Panc1 (cell line): ENCODE measurements around the gene APBB1IP. TPM values are rescaled to one million over a fixed set of nuclear protein-coding genes. Genes with fewer than 3 reads are reported as not detected.
A peak's percentile ranks its signal among the peaks of the same experiment; 100 is the strongest.
"Not testable (repeated sequence)": the region's sequence is repeated elsewhere in the genome, so short reads cannot be mapped to it uniquely, and the experiment has no call there.

Experiments
- ATAC-seq: fragments of 200-7000 bp; cut with Tn5 transposase; 2 replicates; pipeline ENCODE4 v1.9.1; 2020; ENCODE audit warnings: mild to moderate bottlenecking, moderate library complexity
- BruUV-seq: library from RNA; stranded (reverse); fragments of 400-500 nt; replicated peaks from 2 replicates; lab custom pipeline; 2021; lab: Mats Ljungman, UMichigan
- CTCF ChIA-PET: fragments of 300-600 bp; sonication (Branson Sonifier 250); formaldehyde crosslinking; loops from one replicate; lab custom pipeline; 2022; ENCODE audit warnings: antibody characterized with exemption; lab: Charles Lee
- POLR2A ChIA-PET: fragments of 300-600 bp; sonication (Branson Sonifier 250); formaldehyde crosslinking; loops from one replicate; lab custom pipeline; 2022; ENCODE audit warnings: antibody characterized with exemption; lab: Charles Lee
- DNase-seq: peaks from one replicate; pipeline ENCODE4 v3.0.0-alpha.2; 2010; ENCODE audit warnings: low read depth, low spot score
- H3K27ac ChIP-seq: 2 replicates; pipeline ENCODE4 v1.5.1; 2011; ENCODE audit warnings: mild to moderate bottlenecking, low read length, inconsistent platforms
- H3K27me3 ChIP-seq: fragments of 200-500 bp; sonication (Bioruptor generic); 2 replicates; pipeline ENCODE4 v1.6.0; 2014; ENCODE audit warnings: low read length, inconsistent platforms; ENCODE audit not compliant: control insufficient read depth, insufficient read depth
- H3K36me3 ChIP-seq: fragments of 200-500 bp; sonication (Bioruptor generic); 2 replicates; pipeline ENCODE4 v1.5.1; 2014; ENCODE audit warnings: inconsistent platforms, mild to moderate bottlenecking, low read length, moderate library complexity; ENCODE audit not compliant: control insufficient read depth, insufficient read depth
- H3K4me1 ChIP-seq: 2 replicates; pipeline ENCODE4 v1.5.1; 2011; ENCODE audit warnings: inconsistent platforms, mild to moderate bottlenecking, low read length, moderate library complexity; ENCODE audit not compliant: control insufficient read depth, insufficient read depth
- H3K4me3 ChIP-seq, 2 experiments: 2 replicates each; pipeline ENCODE4 v1.5.1; 2011 to 2012; ENCODE audit warnings: low read depth in 2 of 2, low read length in 2 of 2, mild to moderate bottlenecking in 2 of 2, inconsistent platforms in 1 of 2, moderate library complexity in 1 of 2
- H3K9me3 ChIP-seq: fragments of 200-500 bp; sonication (Bioruptor generic); 2 replicates; pipeline ENCODE4 v1.5.1; 2014; ENCODE audit warnings: low read depth, mild to moderate bottlenecking, inconsistent platforms, low read length, moderate library complexity; ENCODE audit not compliant: control insufficient read depth, insufficient read depth
- POLR2AphosphoS5 ChIP-seq: IDR thresholded peaks from 2 replicates; pipeline ENCODE4 v1.6.1; 2012; ENCODE audit warnings: mild to moderate bottlenecking, low read depth, low read length, moderate library complexity
- SIN3A ChIP-seq: IDR thresholded peaks from 2 replicates; pipeline ENCODE4 v1.6.1; 2012; ENCODE audit warnings: low read depth, mild to moderate bottlenecking, low read length, moderate library complexity, borderline replicate concordance; ENCODE audit not compliant: insufficient read depth
- TCF7L2 ChIP-seq: IDR thresholded peaks from 2 replicates; pipeline ENCODE4 v1.6.1; 2011; ENCODE audit warnings: mild to moderate bottlenecking, low read depth, low read length, inconsistent platforms
- in situ Hi-C: cut with HindIII; loops from 2 replicates; pipeline ENCODE4 v1.10.0; 2016; ENCODE audit warnings: low sequenced_read_pairs, low pct_unique_long_range_greater_than_20kb
- intact Hi-C: fragments of 100-400 bp; cut with micrococcal nuclease; formaldehyde crosslinking; loops from one replicate; pipeline ENCODE4 v1.10.0; 2022; ENCODE audit not compliant: unreplicated experiment
- total RNA-seq: library from RNA; stranded (reverse); gene quantifications from one replicate; pipeline ENCODE4 v1.2.1, GENCODE V29; 2021; ENCODE audit not compliant: unreplicated experiment
- TF ChIP-seq, protein P1 (sequence below): fragments of 450-650 bp; IDR thresholded peaks from 2 replicates; pipeline ENCODE4 v1.5.1; 2017; ENCODE audit warnings: mild to moderate bottlenecking
- TF ChIP-seq, protein P2 (sequence below), 2 experiments: IDR thresholded peaks; 2 replicates each; pipeline ENCODE4 v1.6.1; 2011 to 2012; ENCODE audit warnings: low read depth in 2 of 2, control low read depth in 1 of 2, low read length in 1 of 2, mild to moderate bottlenecking in 1 of 2, moderate library complexity in 1 of 2; ENCODE audit not compliant: insufficient read depth in 1 of 2

APBB1IP gene
- total RNA-seq, 1 experiment from 2014 or later = 0.21 TPM

DNA sequence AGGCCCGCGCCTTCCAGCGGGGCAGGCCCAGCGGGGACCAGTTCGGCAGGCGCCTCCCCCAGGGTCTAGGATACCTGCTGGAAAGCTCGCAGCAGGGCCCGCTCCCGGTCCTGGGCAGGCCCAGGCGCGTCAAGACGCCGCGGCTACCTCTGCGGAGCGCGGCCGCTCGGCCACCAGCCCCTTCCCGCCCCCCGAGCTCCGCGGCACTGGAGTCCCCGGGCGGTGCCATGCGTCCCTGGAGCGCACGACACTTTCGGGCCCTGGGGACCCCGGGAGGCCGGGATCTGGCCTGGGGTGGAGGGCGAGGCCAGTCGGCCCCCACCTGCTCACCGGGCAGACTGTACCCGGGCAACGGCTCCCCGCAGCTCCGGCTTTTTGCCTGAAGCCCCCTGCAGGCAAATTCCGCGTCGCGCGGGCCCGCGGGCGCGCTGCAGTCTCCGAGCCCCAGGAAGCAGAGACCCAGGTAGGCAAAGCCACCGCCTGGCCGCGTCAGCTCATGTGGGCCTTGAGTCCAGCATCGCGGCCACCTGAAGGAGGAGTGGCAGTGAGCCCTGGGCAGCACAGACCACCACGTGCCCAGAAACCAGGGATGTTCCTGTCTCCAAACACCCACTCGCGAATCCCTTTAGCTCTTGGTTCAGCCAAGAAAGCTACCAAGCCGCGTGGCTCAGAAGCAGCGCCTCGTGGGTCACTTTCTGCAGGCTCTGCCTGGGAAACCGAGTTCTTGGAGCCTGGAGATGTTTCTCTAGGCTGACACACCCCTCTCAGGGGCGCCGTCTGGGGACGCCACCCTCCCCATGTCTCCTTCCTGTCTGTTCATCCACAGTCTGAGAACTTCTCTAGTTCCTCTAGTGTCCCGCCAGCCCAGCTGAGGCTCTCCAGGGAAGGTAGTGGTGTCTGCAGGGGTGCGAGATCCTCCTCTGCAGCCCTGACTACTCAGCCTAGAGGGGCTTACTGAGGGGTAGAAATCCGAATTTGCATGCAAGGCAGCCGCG lies 46.1 kb upstream of the APBB1IP start:
- H3K27ac ChIP-seq = no peak overlapping the region
- H3K4me1 ChIP-seq = no peaks in the 10 kb centered on the region
- DNase-seq (no peak), ATAC-seq (no peak)
- POLR2A ChIA-PET = no interaction called here
- H3K9me3 ChIP-seq = no peaks in the 10 kb centered on the region
- no TSS peak for BruUV-seq
- TF ChIP-seq TCF7L2 (no peak), SIN3A (no peak)
- TF ChIP-seq, protein P1, sequence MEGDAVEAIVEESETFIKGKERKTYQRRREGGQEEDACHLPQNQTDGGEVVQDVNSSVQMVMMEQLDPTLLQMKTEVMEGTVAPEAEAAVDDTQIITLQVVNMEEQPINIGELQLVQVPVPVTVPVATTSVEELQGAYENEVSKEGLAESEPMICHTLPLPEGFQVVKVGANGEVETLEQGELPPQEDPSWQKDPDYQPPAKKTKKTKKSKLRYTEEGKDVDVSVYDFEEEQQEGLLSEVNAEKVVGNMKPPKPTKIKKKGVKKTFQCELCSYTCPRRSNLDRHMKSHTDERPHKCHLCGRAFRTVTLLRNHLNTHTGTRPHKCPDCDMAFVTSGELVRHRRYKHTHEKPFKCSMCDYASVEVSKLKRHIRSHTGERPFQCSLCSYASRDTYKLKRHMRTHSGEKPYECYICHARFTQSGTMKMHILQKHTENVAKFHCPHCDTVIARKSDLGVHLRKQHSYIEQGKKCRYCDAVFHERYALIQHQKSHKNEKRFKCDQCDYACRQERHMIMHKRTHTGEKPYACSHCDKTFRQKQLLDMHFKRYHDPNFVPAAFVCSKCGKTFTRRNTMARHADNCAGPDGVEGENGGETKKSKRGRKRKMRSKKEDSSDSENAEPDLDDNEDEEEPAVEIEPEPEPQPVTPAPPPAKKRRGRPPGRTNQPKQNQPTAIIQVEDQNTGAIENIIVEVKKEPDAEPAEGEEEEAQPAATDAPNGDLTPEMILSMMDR = no peak
- TF ChIP-seq, protein P2, sequence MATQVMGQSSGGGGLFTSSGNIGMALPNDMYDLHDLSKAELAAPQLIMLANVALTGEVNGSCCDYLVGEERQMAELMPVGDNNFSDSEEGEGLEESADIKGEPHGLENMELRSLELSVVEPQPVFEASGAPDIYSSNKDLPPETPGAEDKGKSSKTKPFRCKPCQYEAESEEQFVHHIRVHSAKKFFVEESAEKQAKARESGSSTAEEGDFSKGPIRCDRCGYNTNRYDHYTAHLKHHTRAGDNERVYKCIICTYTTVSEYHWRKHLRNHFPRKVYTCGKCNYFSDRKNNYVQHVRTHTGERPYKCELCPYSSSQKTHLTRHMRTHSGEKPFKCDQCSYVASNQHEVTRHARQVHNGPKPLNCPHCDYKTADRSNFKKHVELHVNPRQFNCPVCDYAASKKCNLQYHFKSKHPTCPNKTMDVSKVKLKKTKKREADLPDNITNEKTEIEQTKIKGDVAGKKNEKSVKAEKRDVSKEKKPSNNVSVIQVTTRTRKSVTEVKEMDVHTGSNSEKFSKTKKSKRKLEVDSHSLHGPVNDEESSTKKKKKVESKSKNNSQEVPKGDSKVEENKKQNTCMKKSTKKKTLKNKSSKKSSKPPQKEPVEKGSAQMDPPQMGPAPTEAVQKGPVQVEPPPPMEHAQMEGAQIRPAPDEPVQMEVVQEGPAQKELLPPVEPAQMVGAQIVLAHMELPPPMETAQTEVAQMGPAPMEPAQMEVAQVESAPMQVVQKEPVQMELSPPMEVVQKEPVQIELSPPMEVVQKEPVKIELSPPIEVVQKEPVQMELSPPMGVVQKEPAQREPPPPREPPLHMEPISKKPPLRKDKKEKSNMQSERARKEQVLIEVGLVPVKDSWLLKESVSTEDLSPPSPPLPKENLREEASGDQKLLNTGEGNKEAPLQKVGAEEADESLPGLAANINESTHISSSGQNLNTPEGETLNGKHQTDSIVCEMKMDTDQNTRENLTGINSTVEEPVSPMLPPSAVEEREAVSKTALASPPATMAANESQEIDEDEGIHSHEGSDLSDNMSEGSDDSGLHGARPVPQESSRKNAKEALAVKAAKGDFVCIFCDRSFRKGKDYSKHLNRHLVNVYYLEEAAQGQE (IDR thresholded peaks at IDR 0.05; ENCODE audit: insufficient read depth in 1 of 2, low read depth in 2 of 2, low read length in 1 of 2) = no peak
- intact Hi-C loops = no loop called here
- CTCF ChIA-PET = no interaction called here
- in situ Hi-C loops = no loop called here
- H3K36me3 ChIP-seq = no peaks in the 10 kb centered on the region
- no peak overlapping the region for H3K4me3 ChIP-seq
- H3K27me3 ChIP-seq = no peaks in the 10 kb centered on the region

DNA sequence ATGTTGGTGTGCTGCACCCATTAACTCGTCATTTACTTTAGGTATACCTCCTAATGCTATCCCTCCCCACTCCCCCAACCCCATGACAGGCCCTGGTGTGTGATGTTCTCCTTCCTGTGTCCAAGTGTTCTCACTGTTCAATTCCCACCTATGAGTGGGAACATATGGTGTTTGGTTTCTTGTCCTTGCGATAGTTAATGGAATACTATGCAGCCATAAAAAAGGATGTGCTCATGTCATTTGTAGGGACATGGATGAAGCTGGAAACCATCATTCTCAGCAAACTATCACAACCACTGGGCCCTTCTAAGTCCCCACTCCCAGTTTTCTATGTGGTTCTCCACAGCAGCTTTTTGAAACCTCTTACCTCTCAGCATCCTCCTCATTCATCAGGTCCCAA lies 39.8 kb upstream of the APBB1IP start:
- H3K9me3 ChIP-seq, DNase-seq, CTCF ChIA-PET, ATAC-seq, in situ Hi-C loops, H3K4me1 ChIP-seq, H3K27ac ChIP-seq, BruUV-seq, H3K27me3 ChIP-seq, H3K4me3 ChIP-seq, POLR2A ChIA-PET, H3K36me3 ChIP-seq, intact Hi-C loops: not testable (repeated sequence)

DNA sequence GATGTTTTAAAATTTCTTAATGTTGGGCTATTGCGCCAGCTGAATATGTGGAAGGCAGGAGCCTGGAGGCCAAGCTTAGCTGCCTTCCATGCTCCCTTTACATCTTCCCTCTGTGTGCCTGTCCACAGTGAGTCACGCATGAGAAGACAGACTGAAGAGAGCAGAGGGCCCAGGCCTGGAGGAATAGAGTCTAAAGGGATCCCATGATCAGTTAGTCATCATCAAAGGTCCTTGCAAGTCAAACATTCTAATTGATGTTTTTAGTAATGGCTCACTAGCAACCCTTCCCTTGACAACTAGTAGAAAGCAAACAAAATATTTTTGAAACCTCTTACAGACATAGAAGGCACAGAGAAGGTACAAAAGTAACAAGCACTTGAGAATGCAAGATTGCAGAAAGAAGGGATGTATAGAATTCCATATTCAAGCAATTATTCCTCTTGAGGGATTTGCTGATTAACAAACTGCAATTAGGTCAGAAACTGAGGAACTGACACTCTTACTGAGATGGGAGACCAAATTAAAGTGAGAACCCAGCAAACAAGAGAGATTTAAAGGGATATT lies 30.7 kb upstream of the APBB1IP start:
- Histone ChIP-seq H3K9me3 (no peaks in the 10 kb centered on the region), H3K36me3 (no peaks in the 10 kb centered on the region), H3K27ac (no peak overlapping the region), H3K27me3 (no peaks in the 10 kb centered on the region), H3K4me3 (no peak overlapping the region), H3K4me1 (no peaks in the 10 kb centered on the region)
- DNase-seq (peak; percentile 38), ATAC-seq (no peak)
- TF ChIP-seq SIN3A = no peak
- no peak for TF ChIP-seq POLR2AphosphoS5
- TF ChIP-seq, protein P1 = no peak
- TF ChIP-seq, protein P2 (IDR thresholded peaks at IDR 0.05; ENCODE audit: insufficient read depth in 1 of 2, low read depth in 2 of 2, low read length in 1 of 2) = no peak
- no peak for TF ChIP-seq TCF7L2
- CTCF ChIA-PET = no interaction called here
- POLR2A ChIA-PET = no interaction called here
- intact Hi-C loops (no loop called here), in situ Hi-C loops (no loop called here)
- BruUV-seq = no TSS peak
